HL-60 (cell line): ENCODE data around the gene BLNK.

ENCODE experiments used
- DNase-seq, 2 experiments: peaks; one replicate each; pipeline ENCODE4 v3.0.0-alpha.2; 2010 to 2020; ENCODE audit warnings: low read depth in 1 of 2, low spot score in 1 of 2
- H3K27ac ChIP-seq: fragments of 250-450 bp; sonication (Bioruptor Pico); replicated peaks from 2 replicates; pipeline ENCODE4 v1.5.1; 2020; ENCODE audit warnings: mild to moderate bottlenecking, moderate library complexity
- H3K27me3 ChIP-seq: fragments of 250-450 bp; sonication (Bioruptor Pico); 2 replicates; pipeline ENCODE4 v1.5.1; 2021; ENCODE audit warnings: mild to moderate bottlenecking, moderate library complexity; ENCODE audit not compliant: insufficient read depth, poor library complexity, severe bottlenecking
- H3K4me3 ChIP-seq: replicated peaks from 2 replicates; pipeline ENCODE4 v1.5.1; 2011; ENCODE audit warnings: mild to moderate bottlenecking, control low read depth, low read length; ENCODE audit not compliant: insufficient read depth
- CTCF ChIP-seq: IDR thresholded peaks from one replicate; pipeline ENCODE4 v1.5.1; 2011; ENCODE audit warnings: low read length, control low read depth, inconsistent platforms; ENCODE audit not compliant: insufficient read depth
- GABPA ChIP-seq: IDR thresholded peaks from 2 replicates; pipeline ENCODE4 v1.6.1; 2012; ENCODE audit warnings: low read depth
- POLR2AphosphoS5 ChIP-seq: IDR thresholded peaks from 2 replicates; pipeline ENCODE4 v1.6.1; 2012; ENCODE audit warnings: low read depth
- REST ChIP-seq: IDR thresholded peaks from 2 replicates; pipeline ENCODE4 v1.6.1; 2012; ENCODE audit warnings: low read depth; ENCODE audit not compliant: insufficient replicate concordance
- SPI1 ChIP-seq: IDR thresholded peaks from 2 replicates; pipeline ENCODE4 v1.6.1; 2012; ENCODE audit warnings: low read depth, mild to moderate bottlenecking, borderline replicate concordance

The BLNK gene

GRCh38 chr10:96230527-96230926, 40.8 kb downstream of the BLNK start:
- DNase-seq: no peak
- H3K4me3 ChIP-seq: no peak overlapping the region
- H3K27me3 ChIP-seq: peaks cover 3% of the 10 kb centered on the region
- no peak for TF ChIP-seq POLR2AphosphoS5
- TF ChIP-seq CTCF: no peak
- TF ChIP-seq GABPA: no peak
- no peak for TF ChIP-seq SPI1
- H3K27ac ChIP-seq: no peak overlapping the region

GRCh38 chr10:96229568-96230030, 41.8 kb downstream of the BLNK start:
- Histone ChIP-seq H3K4me3 (no peak overlapping the region), H3K27ac (no peak overlapping the region), H3K27me3 (peaks cover 3% of the 10 kb centered on the region)
- peak; percentile 57 to 66 for DNase-seq
- TF ChIP-seq POLR2AphosphoS5 (no peak), SPI1 (no peak), REST (no peak), CTCF (no peak), GABPA (no peak)

GRCh38 chr10:96228408-96228994, 42.9 kb downstream of the BLNK start:
- no peaks in the 10 kb centered on the region for H3K27me3 ChIP-seq
- TF ChIP-seq GABPA (no peak), POLR2AphosphoS5 (no peak), CTCF (no peak), SPI1 (no peak), REST (no peak)
- no peak overlapping the region for H3K27ac ChIP-seq
- no peak for DNase-seq
- no peak overlapping the region for H3K4me3 ChIP-seq

DNA sequence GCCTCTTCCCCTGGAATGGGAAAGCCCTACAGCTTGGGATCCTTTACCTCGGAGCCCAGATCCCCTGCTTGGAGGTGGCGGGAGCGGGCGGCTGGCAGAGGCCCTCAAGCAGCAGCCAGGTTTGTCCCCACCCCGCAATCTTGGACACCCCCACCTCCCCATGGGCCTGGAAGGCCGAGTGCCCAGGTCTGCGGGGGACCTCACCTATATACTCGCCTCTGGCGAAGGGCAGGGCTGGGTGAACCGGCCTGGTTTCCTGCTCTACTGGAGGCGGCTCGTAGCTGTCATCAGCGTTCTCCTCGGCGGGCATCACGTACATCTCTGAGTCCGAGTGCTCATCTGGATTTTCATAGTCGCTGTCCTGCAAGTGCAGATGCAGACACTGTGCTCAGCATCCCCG, 44.2 kb downstream of the BLNK start:
- TF ChIP-seq SPI1 (no peak), POLR2AphosphoS5 (no peak), REST (no peak), CTCF (no peak), GABPA (no peak)
- no peaks in the 10 kb centered on the region for H3K27me3 ChIP-seq
- no peak for DNase-seq
- H3K4me3 ChIP-seq: no peak overlapping the region
- H3K27ac ChIP-seq: no peak overlapping the region
